Left hindlimb (tissue), 1 donor: ENCODE data around the gene CTDNEP1.

Experiments used
- DNase-seq: peaks from one replicate; pipeline ENCODE4 v3.0.0-alpha.2; 2018

Gene CTDNEP1

DNA sequence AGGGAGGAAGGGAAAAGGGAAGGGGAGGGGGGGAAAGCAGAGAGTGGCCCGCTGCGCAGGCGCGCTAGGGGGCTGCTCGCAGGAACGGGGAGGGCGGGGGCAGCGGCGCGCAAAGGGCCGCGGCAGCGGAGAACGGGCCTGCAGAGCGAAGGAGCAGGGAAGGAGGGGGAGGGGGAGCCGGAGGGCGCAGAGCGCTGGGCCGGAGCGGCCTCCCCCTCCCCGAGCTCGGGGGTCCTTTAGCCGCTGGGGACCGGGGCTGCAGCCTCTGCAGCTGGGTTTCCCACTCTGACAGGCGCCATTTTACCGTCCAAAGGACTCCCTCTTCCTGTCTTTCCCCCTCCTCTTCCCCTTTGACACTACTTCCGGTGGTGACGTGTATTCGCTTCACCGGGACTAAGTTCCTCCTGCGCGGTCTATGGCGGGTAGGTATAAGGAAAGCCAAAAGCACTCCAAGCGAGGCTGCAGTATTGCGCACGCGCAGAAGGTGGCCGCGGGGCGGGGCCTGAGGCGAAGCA, at the start of gene CTDNEP1:
TSS of gene CTDNEP1 (minus strand) at position 74 of the 515 bp plus-strand sequence. CDS start 438 bp downstream, outside the sequence.
- DNase-seq = peak; percentile 99

DNA sequence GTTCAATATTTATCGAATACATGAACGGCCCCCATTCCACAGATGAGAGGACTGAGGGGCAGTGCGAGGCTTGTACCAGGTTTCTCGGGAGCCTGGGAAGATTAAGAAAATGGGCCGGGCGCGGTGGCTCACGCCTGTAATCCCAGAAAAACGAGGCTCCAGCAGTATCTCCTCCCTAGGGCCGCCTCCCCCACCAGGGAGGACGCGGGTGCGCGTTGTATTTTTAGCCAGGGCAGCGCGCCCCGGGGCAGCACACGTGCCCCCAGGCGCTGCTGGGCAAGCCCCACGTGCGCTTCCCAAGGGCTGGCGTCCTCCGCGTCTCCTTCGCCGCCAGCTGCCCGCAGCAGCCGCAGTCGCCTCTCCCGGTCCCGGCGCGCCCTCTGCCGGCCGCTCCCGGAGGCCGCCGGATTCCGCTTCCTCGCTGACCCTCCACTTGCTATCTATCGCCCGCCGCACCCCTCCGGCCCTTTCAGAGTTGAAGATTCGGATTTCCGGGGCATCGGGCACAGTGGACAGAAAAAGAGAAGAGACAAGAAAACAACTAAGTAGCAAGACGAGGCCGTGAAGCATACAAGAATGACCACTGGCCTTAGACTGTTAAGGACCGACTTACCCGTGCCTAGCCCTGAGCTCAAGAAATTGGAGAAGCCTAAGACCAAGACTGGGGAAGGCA, 44.8 kb upstream of the CTDNEP1 start:
- peak; percentile 85 for DNase-seq

DNA sequence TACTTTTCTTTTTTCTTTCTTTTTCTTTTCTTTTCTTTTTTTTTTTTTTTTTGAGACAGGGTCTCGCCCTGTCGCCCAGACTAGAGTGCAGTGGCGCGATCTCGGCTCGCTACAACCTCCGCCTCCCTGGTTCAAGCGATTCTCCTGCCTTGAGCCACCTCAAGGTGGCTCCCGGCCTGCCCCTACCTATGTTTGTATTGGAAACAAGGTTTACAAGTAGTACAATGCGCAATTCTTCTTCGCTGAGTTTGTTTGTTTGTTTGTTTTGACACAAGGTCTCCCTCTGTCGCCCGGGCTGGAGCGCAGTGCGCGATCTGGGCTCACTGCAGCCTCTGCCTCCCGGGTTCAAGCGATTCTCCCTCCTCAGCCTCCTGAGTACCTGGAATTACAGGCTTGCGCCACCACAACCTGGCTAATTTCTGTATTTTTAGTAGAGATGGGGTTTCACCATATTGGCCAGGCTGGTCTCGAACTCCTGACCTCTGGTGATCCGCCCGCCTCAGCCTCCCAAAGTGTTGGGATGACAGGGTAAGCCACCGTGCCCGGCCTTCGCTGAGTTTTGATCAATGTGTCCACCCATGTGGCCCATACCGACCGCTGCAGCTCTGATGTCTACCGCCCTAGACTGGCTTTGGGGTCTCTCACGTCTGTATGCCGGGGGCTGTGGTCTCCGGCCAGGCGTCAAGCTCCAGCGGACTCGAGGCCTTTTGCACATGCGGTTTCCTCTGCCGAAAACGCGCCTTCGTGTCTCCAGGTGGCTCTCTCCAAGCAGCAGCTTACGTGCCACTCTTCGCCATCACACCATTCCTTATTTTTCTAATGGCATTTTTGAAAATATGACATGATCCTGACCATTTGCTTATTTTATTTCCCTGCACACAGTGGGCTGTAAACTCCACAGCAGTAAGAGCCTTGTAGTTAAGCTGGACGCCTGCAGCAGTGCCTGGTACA, 44.0 kb upstream of the CTDNEP1 start:
- no peak for DNase-seq

DNA sequence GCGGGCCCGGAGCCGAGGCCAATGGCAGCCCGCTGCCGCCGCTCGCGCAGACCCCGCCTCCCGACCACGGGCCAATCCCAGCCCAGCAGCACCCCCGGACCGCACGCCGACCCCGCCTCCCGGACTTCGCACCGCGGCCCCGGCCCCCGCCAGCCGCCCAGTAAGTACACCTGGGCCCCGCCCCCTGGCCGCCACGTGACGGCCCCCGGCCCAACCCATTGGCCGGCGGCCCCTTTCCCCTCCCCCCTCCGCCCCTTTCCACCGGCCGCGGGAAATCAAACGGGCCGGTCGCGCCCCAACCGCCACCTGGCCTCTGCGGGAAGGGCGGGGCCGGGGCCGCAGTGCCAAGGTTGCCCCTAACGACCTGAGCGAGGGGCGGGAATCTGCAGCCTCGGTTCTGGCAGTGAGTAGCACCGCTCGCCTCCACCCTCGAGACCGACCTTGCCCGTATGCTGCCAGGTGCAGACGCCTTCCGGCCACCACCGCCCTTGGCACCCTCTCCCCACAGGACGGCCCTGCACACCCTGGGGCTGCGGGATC, 43.1 kb upstream of the CTDNEP1 start, which contains the start of gene YBX2:
TSS of gene YBX2 (minus strand) at position 26 of the 540 bp plus-strand sequence. CDS start 139 bp downstream, outside the sequence.
- peak; percentile 57 for DNase-seq

DNA sequence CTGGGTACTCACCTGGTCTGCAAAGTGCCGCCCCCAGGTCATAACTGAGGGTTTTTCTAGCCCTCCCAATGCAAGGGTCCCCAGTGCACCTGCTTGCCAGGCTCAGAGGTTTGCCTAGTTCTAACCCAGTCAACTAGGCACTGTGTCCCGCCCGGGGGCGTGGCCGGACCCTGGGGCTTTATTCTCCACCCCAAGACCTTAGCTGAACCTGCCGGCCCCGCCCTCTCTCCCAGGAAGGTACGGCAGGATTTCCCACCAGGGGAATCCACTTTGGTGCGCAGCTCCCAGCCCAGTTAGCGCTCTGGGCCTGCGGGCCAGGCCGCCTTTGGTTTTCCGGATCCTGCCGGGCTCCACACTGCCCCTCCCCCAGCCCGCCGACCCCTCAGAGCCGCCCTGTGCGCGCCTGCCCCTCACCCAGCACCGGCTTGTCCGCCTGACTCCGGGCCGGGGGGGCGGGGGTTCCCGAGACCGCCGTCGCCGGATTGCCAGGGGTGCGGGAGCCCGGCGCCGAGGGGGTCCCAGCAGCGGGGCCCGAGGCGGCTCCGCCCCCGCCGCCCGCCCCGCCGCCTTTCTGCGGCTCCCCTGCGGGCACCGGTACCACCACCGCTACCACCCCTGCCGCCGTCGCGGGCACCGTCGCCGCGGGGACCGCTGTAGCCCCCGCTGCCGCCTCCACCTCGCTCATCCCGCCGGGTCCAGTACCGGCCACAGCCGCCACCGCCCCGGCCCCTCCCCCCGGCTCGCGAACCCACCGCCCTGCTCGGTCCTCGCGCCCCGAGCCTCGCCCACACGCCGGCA, 42.5 kb upstream of the CTDNEP1 start:
- no peak for DNase-seq

DNA sequence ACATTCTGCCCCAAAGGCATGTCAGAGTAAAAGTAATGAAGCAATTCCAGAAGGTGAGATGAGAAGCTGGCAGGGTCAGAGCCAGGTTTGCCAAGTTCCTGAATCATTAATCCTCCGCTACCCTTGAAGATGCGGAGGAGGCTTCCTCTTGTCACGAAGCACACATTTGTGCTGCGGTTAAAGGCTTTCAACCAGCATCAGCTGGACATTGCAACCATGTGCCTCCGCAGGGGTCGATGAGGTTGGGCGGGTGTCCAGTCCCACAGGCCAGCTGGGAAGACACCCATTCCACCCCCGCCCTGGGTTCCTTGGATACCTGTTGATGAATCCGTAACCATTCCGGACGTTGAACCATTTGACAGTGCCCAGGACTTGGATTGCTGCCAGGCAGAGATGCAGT, 41.6 kb upstream of the CTDNEP1 start:
- no peak for DNase-seq

DNA sequence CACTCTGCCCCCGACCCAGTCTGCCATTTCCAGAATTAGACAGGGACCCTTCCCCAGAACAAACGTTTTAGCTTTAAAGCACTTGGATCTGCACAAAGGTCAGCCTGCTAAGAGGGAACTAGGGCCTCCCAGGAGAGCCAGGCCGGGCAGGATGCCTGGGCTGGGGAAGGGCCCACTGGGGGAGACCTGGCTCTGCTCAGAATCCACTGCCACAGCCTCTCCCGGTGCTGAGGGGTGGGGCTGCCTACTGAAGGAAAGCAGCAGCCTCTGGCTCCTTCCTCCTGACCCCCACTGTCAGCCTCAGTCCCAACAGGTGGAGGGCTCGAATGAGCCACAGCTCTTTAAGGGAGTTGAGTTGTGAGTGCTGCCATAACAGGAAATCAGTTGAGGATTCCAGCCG, 41.2 kb upstream of the CTDNEP1 start:
- no peak for DNase-seq

DNA sequence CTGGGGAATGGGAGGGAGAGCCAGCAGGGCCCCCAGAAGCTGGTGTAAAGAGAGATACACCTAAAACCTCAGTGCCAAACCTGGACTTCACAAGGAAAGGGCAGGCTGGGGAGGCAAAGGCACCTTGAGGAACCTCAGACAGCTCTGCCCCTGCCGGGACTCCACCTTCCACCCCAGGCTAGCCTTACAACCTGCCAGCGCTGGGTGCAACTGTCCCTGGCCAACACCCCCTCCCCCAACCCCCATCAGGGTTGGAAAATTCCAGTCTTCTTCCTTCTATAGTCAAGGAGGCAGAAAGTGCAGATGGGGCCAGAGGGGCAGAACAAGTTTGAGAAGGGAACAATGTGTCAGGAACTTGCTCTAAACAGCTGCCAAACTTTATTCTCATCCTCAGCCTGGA, 40.7 kb upstream of the CTDNEP1 start:
- no peak for DNase-seq

DNA sequence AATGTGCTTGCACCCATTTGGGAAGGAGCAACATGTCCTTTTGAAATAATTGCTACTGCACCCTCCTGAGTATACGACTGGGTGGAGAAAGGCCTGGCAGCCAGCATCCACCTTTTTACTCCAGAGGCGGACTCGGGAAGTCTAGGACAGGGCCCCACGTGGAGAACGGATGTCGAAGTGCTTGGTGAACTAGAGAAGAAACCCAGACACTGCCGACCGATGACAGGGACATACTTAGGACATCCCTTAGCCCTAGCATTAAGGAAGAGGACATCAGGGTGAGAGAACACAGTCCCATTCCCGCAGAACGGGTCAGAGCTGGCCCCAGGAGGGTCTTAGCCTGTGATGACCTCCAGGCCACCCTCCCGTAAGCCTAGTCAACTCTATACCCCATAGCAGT, 39.2 kb upstream of the CTDNEP1 start:
- no peak for DNase-seq

DNA sequence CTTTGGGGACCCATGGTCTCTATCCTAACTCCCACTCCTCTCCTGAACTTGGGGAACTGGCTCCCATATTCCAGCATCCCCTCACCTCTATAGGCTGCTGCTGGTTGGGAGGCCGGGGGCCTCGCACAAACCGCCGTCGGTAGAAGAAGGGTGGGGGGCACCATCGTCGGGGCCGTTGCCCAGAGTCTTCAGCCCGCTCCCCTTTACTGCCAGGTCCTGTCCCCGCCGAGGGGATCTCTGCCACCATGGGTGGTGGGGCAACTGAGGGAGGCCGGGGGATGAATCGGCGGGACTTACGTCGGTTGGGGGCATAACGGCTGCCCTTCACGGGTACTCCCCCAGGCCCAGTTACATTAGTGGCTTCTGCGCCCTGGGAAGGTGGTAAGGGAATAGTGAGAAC, 38.6 kb upstream of the CTDNEP1 start:
- no peak for DNase-seq

DNA sequence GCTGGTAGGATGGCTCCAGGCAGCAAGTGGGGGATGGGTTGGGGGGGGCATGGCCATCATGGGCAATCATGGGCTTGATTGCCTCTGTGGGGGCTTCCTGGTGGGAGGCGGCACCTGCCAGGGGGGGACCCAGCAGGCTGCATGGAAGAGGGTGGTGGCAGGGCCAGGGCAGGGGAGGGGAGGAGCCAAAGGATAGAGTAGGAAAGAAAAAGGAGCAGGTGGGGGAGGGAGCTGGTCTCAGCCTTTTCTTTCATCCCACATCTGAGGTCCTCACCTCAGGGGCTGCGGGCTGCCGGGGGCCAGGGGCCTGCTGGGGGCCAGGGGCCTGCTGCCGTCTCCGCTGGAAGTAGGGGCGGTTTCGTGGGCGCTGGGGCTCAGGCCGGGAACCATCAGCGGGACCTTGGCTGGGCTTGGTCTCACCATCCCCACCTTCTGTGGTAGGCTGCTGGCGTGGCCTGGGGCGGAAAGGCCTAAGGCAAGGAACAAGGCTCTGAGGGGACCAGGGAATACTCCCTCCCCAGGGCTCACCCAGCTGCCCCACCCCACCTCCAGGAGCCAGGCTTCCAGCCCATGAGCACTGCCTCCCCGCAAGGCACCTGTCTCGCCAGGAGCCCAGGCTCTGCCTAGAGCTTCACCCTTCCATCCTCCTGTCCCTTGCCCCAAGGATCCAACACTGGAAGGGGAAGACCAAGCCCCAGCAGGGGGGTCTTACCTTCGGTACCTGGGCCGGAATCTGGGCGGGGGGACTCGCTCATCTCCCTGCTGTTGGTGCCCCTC, 37.9 kb upstream of the CTDNEP1 start:
- no peak for DNase-seq

DNA sequence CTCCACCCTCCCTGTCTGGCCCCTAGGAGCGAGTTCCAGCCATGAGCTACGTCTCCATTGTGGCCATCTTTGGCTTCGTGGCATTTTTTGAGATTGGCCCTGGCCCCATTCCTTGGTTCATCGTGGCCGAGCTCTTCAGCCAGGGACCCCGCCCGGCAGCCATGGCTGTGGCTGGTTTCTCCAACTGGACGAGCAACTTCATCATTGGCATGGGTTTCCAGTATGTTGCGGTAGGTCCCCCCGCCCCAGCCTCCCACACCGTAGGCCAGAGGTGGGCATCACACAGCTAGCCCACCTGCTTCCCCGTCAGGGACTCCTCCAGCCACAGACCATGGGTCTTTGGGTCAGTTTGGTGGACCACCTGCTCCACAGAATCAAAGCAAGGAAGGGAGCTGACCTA, 34.1 kb upstream of the CTDNEP1 start:
- DNase-seq = no peak

DNA sequence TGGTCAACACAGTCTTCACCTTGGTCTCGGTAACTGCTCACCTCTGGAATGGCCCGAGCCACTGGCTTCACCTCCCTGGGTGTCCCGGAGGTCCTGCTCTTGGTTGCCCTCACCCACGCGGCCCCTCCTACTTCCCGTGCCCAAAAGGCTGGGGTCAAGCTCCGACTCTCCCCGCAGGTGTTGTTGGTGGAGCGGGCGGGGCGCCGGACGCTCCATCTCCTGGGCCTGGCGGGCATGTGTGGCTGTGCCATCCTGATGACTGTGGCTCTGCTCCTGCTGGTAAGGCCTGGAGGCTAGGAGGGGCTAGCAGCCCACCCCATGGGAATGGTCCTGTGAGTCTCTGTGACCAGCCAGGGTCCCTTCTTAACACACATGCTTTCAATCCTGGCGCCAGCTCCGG, 33.4 kb upstream of the CTDNEP1 start:
- DNase-seq = no peak

DNA sequence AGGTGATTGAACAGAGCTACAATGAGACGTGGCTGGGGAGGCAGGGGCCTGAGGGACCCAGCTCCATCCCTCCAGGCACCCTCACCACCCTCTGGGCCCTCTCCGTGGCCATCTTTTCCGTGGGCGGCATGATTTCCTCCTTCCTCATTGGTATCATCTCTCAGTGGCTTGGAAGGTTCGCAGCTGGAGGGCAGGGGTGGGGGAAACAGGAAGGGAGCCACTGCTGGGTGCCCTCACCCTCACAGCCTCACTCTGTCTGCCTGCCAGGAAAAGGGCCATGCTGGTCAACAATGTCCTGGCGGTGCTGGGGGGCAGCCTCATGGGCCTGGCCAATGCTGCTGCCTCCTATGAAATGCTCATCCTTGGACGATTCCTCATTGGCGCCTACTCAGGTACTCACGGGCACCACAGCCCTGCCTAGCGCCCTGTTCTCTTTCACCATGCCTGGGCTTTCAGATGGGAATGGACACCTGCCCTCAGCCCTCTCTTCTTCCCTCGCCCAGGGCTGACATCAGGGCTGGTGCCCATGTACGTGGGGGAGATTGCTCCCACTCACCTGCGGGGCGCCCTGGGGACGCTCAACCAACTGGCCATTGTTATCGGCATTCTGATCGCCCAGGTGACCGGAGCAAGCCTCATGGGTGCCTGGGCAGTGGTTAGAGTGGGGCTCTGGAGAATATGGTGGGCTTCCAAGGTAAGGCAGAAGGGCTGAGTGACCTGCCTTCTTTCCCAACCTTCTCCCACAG, 32.1 kb upstream of the CTDNEP1 start:
- DNase-seq = no peak

DNA sequence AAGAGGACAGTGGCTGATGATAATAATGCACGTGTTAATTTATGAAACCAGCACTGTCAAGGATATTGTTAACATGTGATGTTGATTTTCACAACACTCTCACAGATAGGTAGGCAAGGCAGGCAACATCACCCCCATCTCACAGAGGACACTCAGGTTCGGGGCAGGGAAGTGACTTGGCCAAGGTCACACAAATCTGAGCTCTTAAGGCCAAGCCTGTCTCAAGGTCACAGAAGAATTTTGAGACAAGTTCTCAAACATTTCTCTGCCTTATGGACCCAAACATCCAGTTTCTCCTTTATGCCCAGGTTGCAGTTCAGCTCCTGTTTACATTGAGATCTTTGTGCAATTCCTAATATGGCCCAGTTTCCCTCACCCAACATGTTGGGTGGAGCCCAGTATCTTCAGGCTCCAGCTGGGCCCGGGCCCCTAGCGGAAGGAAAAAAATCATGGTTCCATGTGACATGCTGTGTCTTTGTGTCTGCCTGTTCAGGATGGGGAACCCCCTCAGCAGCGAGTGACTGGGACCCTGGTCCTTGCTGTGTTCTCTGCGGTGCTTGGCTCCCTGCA, 31.3 kb upstream of the CTDNEP1 start:
- no peak for DNase-seq

DNA sequence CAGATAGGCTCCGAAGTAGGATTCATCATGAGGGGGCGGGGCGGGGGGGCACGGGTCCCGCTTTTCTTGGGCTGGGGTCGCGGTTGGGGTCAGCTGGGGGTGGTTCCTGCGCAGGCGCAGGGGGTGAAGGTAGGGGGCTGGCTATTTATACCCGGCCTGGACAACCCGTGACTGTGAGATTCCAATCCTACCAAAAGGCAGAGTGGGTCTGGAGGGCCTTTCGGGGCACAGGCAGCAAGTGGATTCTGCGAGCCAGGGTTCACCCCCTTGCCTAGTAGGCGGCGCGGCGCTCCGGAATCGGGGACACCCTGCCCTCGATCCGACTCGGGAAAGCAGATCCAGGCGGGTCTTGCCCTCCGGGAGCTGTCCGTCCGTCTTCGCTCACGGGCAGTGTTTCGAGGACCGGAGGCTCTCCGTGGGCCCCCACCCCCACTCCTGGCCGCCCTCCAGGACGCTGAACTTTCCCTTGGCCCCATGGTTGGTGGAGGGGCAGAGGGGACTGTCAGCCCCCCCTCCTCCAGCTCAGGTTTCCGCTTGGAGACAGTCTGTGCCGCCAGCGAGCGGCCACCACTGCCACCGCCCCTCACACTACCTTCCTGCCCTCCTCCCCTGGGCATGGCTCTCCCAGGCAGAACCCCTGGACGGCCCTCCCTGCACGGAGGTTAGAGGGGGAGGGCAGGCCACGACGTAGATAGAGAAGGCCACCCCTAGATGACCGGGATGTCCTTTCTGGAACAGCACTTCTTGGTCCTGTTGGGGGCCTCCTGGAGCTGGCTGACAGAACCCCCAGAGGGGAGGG, 30.6 kb upstream of the CTDNEP1 start:
- peak; percentile 50 for DNase-seq

DNA sequence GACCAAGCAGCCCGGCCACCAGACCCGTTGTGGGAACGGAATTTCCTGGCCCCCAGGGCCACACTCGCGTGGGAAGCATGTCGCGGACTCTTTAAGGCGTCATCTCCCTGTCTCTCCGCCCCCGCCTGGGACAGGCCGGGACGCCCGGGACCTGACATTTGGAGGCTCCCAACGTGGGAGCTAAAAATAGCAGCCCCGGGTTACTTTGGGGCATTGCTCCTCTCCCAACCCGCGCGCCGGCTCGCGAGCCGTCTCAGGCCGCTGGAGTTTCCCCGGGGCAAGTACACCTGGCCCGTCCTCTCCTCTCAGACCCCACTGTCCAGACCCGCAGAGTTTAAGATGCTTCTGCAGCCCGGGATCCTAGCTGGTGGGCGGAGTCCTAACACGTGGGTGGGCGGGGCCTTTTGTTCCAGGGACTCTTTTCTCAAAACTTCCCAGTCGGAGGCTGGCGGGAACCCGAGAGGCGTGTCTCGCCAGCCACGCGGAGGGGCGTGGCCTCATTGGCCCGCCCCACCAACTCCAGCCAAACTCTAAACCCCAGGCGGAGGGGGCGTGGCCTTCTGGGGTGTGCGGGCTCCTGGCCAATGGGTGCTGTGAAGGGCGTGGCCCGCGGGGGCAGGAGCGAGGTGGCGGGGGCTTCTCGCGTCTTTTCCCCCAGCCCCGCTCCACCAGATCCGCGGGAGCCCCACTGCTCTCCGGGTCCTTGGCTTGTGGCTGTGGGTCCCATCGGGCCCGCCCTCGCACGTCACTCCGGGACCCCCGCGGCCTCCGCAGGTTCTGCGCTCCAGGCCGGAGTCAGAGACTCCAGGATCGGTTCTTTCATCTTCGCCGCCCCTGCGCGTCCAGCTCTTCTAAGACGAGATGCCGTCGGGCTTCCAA, 29.8 kb upstream of the CTDNEP1 start, which contains the start of gene SLC2A4:
TSS of gene SLC2A4 (plus strand) at position 645 of the 879 bp plus-strand sequence. CDS start at position 862, 217 bp downstream.
- DNase-seq = peak; percentile 92

DNA sequence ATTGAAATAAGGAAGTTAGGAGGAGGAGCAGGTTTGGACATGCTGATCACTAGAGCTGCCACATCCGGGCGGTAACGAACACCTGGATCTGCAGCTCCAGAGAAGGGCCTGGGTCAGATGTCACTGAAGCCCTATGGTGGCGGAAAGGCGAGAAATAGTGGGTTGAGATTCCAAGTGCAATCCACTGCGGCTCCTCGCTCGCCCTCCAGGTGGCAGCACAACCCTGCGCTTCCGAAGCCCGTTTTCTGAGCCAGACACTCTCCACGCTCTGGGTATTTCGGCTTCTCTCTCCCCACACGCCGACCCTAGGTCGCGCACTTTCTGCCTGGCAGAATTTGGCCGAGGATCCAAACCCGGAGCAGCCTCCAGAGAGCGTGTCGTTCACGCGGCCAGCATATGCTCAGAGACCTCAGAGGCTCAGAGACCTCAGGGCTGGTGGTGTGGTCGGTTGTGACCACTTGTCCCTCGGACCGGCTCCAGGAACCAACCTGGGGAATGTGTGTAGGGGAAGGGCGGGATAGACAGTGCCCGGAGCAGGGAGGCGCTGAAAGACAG, 29.1 kb upstream of the CTDNEP1 start:
- DNase-seq = peak; percentile 83
